HepG2 (cell line): Measurements from ENCODE around the gene CKS1B.

Source experiments
- CTCF ChIP-seq: sonication (generic); formaldehyde crosslinking; IDR thresholded peaks from 2 replicates; pipeline ENCODE4 v1.5.0; 2020; ENCODE audit warnings: mild to moderate bottlenecking, missing genetic modification reagents, moderate library complexity
- USF2 ChIP-seq, 2 experiments: sonication (generic) in 1 of 2; formaldehyde crosslinking in 1 of 2; IDR thresholded peaks; 2 replicates each; pipeline versions ENCODE4 v1.5.1 to v1.6.1; 2011 to 2020; ENCODE audit warnings: borderline replicate concordance in 1 of 2, low read depth in 1 of 2, low read length in 1 of 2, mild to moderate bottlenecking in 1 of 2, missing genetic modification reagents in 1 of 2, moderate library complexity in 1 of 2

GRCh38 chr1:154944401-154945159, 29.9 kb upstream of the CKS1B start:
- no peak for TF ChIP-seq USF2 (IDR thresholded peaks at IDR 0.05; ENCODE audit: low read depth, low read length)
- TF ChIP-seq USF2 (CRISPR knock-in tag; IDR thresholded peaks at IDR 0.05; ENCODE audit: borderline replicate concordance), result no peak; the same call in 1 of the 2 replicates
- TF ChIP-seq CTCF, result 0 out of 2 replicates have a peak, but pooled peaks have one; percentile 29
